Uterus (tissue), 4 donors: ENCODE results near the gene ADAMTS2. TPM values are rescaled to one million over a fixed set of nuclear protein-coding genes. Genes with fewer than 3 reads are reported as not detected.

Experiments
- DNase-seq, 2 donors: peaks; one replicate each; pipeline ENCODE4 v3.0.0-alpha.2; 2019 to 2020
- H3K27ac ChIP-seq, 2 donors: fragments of 200-600 bp; sonication (generic); 1 replicate in 1 of 2; 2 replicates in 1 of 2; pipeline ENCODE4 v1.5.1; 2016 to 2018
- H3K27me3 ChIP-seq, 2 donors: fragments of 200-600 bp; sonication (generic); one replicate each; pipeline ENCODE4 v1.5.1; 2018 to 2019; ENCODE audit warnings: control low read depth in 1 of 2
- H3K36me3 ChIP-seq, 2 donors: fragments of 200-600 bp; sonication (generic); one replicate each; pipeline ENCODE4 v1.5.1; 2019; ENCODE audit warnings: control low read depth in 1 of 2
- H3K4me1 ChIP-seq, 2 donors: fragments of 200-600 bp; sonication (generic); one replicate each; pipeline ENCODE4 v1.5.1; 2018 to 2019; ENCODE audit warnings: control low read depth in 1 of 2
- H3K4me3 ChIP-seq, 2 donors: fragments of 200-600 bp; sonication (generic); 1 replicate in 1 of 2; 2 replicates in 1 of 2; pipeline ENCODE4 v1.5.1; 2018 to 2019; ENCODE audit warnings: mild to moderate bottlenecking in 1 of 2
- H3K9me3 ChIP-seq, 2 donors: fragments of 200-600 bp; sonication (generic); one replicate each; pipeline ENCODE4 v1.5.1; 2019; ENCODE audit warnings: control low read depth in 1 of 2
- CTCF ChIP-seq, 4 experiments: fragments of 200-600 bp in 2 of 4; fragments of 450-650 bp in 2 of 4; sonication (generic) in 2 of 4; IDR thresholded peaks; one replicate each; pipeline ENCODE4 v1.5.1; 2016 to 2019; ENCODE audit warnings: antibody characterized with exemption in 4 of 4, mild to moderate bottlenecking in 2 of 4, moderate library complexity in 1 of 4
- POLR2A ChIP-seq, 2 donors: fragments of 450-650 bp; IDR thresholded peaks; one replicate each; pipeline ENCODE4 v1.6.1; 2016; ENCODE audit warnings: antibody characterized with exemption in 2 of 2, mild to moderate bottlenecking in 1 of 2, moderate library complexity in 1 of 2
- intact Hi-C: fragments of 100-400 bp; cut with DNase I; formaldehyde crosslinking; loops from one replicate; pipeline ENCODE4 v1.15.1; 2023; ENCODE audit warnings: low total_unique reads
- total RNA-seq, 4 donors: library from RNA; depleted of rRNA in 3 of 4; stranded (reverse); fragments of >200 nt in 3 of 4; gene quantifications; one replicate each; pipeline versions ENCODE4 v1.1.0 to v1.2.4, GENCODE V29; 2014 to 2023
- donor health status: DM: yes; HTN: yes; CAD: no.

The ADAMTS2 gene
- total RNA-seq, 4 donors from 2014 or later: 4.1 to 97.1 (median 40.3) TPM

DNA sequence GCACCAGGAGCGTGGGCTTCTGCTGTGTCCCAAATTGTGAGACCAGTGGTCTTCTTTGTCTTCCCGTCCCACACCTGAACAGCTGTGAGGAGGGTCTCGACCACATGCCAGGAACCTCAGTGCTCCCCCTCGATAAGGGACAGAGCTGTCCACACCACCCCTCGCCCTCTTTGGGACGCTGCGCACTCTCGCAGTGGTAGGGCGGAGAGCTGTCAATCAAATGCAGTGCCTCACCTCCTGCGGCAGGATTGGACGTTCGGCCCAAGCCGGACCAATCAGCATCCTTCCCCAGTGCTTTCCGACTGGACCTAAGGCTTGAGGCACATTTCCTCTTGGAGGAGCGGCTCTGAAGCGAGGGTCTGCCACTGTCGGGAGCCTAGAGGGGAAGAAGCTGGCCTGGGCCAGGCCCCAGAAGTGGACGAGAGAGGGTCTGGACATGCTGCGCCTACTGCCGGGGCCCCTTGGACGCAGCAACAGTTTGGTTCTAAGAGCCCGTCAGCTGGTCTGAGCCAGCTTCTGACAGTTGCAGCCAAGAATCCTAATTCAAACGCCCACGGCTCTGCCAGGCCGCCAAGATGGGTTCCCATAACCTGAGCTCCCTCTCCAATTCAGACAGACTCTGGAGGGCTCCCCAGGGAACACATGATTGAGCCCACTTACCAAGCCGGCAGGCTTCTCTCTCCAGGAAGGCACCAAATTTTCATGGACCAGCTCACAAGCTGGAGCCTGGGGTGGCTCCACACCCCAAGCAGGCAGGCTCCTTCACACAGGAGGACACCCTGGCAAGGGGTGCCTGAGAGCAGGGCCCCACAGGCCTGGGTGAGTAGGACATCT, 28.1 kb upstream of the ADAMTS2 start:
- no peak overlapping the region for H3K27ac ChIP-seq
- no peaks in the 10 kb centered on the region for H3K36me3 ChIP-seq
- no peak for TF ChIP-seq CTCF (IDR thresholded peaks at IDR 0.05)
- no peak for TF ChIP-seq POLR2A (IDR thresholded peaks at IDR 0.05)
- H3K4me3 ChIP-seq: no peak overlapping the region
- no peaks in the 10 kb centered on the region for H3K9me3 ChIP-seq
- DNase-seq: no peak
- intact Hi-C loops: no loop called here
- no peaks in the 10 kb centered on the region for H3K27me3 ChIP-seq
- H3K4me1 ChIP-seq: no peaks in the 10 kb centered on the region

GRCh38 chr5:179371681-179372680, 26.7 kb upstream of the ADAMTS2 start:
- H3K4me1 ChIP-seq: no peaks in the 10 kb centered on the region
- no peak for DNase-seq
- no peaks in the 10 kb centered on the region for H3K27me3 ChIP-seq
- H3K9me3 ChIP-seq: no peaks in the 10 kb centered on the region
- intact Hi-C loops: no loop called here
- no peak overlapping the region for H3K4me3 ChIP-seq
- no peaks in the 10 kb centered on the region for H3K36me3 ChIP-seq
- no peak for TF ChIP-seq POLR2A (IDR thresholded peaks at IDR 0.05)
- TF ChIP-seq CTCF (IDR thresholded peaks at IDR 0.05): no peak
- H3K27ac ChIP-seq: no peak overlapping the region

- H3K9me3 ChIP-seq: no peaks in the 10 kb centered on the region
- intact Hi-C loops: no loop called here
These were observed 25.9 kb upstream of the ADAMTS2 start for GRCh38 chr5:179371121-179371510.

GRCh38 chr5:179370490-179371120, 25.3 kb upstream of the ADAMTS2 start:
- Histone ChIP-seq H3K27ac (no peak overlapping the region), H3K9me3 (no peaks in the 10 kb centered on the region), H3K27me3 (no peaks in the 10 kb centered on the region), H3K4me3 (no peak overlapping the region), H3K4me1 (no peaks in the 10 kb centered on the region), H3K36me3 (no peaks in the 10 kb centered on the region)
- no peak for DNase-seq
- TF ChIP-seq CTCF (IDR thresholded peaks at IDR 0.05) (no peak), POLR2A (IDR thresholded peaks at IDR 0.05) (no peak)
- intact Hi-C loops: no loop called here

More at GRCh38 chr5:179371121-179371510, 25.9 kb upstream of the ADAMTS2 start:
- Histone ChIP-seq H3K4me1 (no peaks in the 10 kb centered on the region), H3K36me3 (no peaks in the 10 kb centered on the region), H3K4me3 (no peak overlapping the region), H3K27me3 (no peaks in the 10 kb centered on the region), H3K27ac (no peak overlapping the region)
- no peak for DNase-seq
- TF ChIP-seq CTCF (IDR thresholded peaks at IDR 0.05) (no peak), POLR2A (IDR thresholded peaks at IDR 0.05) (no peak)
